GM12865 (cell line): ENCODE results near the gene PIEZO2.

Source experiments
- DNase-seq: peaks from one replicate; pipeline ENCODE4 v3.0.0; 2010; ENCODE audit warnings: low read depth
- H3K4me3 ChIP-seq: 2 replicates; pipeline ENCODE4 v1.5.1; 2011; ENCODE audit warnings: mild to moderate bottlenecking, low read depth, low read length, control low read depth
- CTCF ChIP-seq: IDR thresholded peaks from 2 replicates; pipeline ENCODE4 v1.5.1; 2011; ENCODE audit warnings: low read length, control low read depth, low read depth, inconsistent platforms; ENCODE audit not compliant: insufficient read depth; ENCODE audit errors: missing control alignments

PIEZO2 gene

GRCh38 chr18:10950876-10951630 lies 198.3 kb downstream of the PIEZO2 start:
- peak overlapping the region; percentile 70 for H3K4me3 ChIP-seq
- no peak for TF ChIP-seq CTCF
- peak; percentile 92 for DNase-seq

GRCh38 chr18:10950080-10950875 lies 199.1 kb downstream of the PIEZO2 start:
- peak overlapping the region; percentile 70 for H3K4me3 ChIP-seq
- no peak for TF ChIP-seq CTCF
- peak; percentile 48 for DNase-seq

- H3K4me3 ChIP-seq: peak overlapping the region; percentile 70
- TF ChIP-seq CTCF: no peak
- DNase-seq: peak; percentile 61
Observed at GRCh38 chr18:10949655-10950054, 199.7 kb downstream of the PIEZO2 start.

GRCh38 chr18:10948421-10948820 lies 200.9 kb downstream of the PIEZO2 start:
- no peak for DNase-seq
- peak overlapping the region; percentile 70 for H3K4me3 ChIP-seq
- no peak for TF ChIP-seq CTCF

- TF ChIP-seq CTCF: no peak
Observed at GRCh38 chr18:10946058-10946457, 203.3 kb downstream of the PIEZO2 start.

GRCh38 chr18:10942998-10943397 lies 206.4 kb downstream of the PIEZO2 start:
- no peak for DNase-seq
- TF ChIP-seq CTCF: no peak
- H3K4me3 ChIP-seq: no peak overlapping the region

More at GRCh38 chr18:10946058-10946457, 203.3 kb downstream of the PIEZO2 start:
- no peak for DNase-seq
- no peak overlapping the region for H3K4me3 ChIP-seq
